ENCODE measurements around the gene SLC35F5. TPM values are rescaled to one million over a fixed set of nuclear protein-coding genes. Genes with fewer than 3 reads are reported as not detected.
A peak's percentile ranks its signal among the peaks of the same experiment; 100 is the strongest.
"Not testable (repeated sequence)": the region's sequence is repeated elsewhere in the genome, so short reads cannot be mapped to it uniquely, and the experiment has no call there.

SLC35F5 gene
- polyA plus RNA-seq, 4 donors = 86.1 to 146 (median 130) TPM

DNA sequence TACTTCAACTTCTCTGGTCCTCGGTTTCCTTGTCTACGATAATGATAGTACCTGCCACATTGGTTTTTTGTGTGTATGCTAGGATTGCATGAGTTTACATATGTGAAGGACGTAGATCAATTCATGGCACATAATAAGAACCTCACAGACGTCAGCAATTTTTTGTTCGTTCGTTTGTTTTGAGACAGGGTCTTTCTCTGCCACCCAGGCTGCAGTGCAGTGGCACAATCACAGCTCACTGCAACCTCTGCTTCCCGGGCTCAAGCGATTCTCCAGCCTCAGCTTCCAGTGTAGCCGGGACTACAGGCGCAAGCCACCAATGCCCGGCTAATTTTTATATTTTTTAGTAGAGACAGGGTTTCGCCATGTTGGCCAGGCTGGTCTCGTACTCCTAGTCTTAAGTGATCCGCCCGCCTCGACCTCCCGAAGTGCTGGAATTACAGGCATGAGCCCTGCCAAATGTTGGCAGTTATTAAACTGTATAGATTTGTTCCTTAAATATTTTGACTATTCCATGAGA is 756 bp upstream of the SLC35F5 start:
- no peak for DNase-seq (ENCODE audit: low read depth in 4 of 4, low spot score in 3 of 4)

DNA sequence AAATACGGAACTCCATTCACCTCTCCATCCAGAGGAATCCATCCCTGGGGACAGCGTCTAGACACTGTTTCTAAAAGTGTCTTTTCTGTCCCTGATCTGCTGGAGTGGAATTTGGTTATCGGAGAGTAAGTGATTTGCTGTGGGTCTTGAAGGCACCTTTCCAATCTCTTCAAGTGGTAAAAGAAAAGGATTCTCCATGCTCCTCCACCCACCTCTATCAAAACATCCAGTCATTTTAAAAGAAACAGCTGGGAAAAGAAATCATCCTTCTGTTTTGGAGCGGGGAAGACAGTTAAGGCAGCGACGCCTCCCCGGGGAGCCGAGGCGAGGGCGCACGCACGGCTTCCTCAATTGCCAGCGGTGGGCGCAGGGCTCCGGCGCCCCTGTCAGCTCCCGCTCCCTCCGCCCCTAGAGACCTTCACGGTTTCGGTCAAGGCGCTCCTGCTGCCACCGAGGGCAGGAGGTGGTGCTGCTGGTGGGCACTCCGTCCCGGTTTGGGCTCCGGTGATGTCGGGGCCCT is 547 bp downstream of the SLC35F5 start:
- DNase-seq (ENCODE audit: low read depth in 4 of 4, low spot score in 3 of 4) = peak in 2 of 4 donors; percentile 31 to 35

DNA sequence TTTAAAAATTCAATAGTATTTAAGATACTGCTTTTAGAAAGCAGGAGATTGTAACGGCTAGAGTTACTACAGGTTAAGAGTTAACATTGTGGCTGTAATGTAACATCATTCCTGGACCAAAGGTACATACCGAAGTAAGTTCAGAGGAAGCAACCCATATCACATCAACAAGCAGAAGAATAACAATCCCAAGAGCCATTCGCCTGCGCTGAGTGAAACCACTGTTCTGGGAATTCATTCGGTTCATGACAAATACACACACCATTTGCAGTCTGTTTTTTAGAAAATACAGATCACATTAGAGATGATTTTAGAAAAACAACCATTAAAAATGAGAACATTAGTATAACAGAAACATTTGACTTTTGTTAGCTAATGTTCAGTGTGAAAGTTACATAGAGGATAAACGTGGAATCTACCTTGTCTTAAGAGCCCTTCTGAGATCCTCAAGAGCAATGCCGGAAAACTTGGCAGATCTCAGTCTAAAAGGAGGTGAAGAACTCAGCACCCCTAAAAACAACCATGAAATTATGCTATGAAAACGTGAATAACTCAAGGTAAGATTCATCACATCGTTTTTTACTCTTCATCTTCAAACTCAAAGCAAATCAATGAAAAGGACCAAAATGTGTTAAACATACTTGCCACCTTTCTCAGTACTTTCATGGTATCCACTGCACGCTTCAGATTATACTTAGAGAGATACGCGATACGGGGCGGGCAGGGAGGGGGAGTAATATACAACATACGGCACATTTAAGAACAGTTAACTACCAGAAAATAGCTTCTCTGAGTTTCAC is 1.2 kb downstream of the SLC35F5 start:
- DNase-seq (ENCODE audit: low read depth in 4 of 4, low spot score in 3 of 4) = peak in 1 of 4 donors; percentile 6

DNA sequence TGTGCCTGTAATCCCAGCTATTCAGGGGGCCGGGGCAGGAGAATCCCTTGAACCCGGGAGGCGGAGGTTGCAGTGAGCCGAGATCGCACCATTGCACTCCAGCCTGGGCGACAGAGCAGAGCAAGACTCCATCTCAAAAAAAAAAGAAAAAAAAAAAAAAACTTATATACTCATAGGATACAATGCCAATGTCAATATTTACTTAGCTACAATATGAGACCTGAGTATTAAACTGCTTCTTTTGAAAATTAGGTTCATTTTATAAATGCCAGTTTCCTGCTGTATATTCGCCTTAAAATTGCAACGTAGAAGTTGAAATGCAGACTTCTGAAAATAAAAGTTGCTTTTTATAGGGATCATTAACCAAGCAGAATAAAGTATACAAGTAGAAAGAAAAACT is 2.3 kb downstream of the SLC35F5 start:
- no peak for DNase-seq (ENCODE audit: low read depth in 4 of 4, low spot score in 3 of 4)

DNA sequence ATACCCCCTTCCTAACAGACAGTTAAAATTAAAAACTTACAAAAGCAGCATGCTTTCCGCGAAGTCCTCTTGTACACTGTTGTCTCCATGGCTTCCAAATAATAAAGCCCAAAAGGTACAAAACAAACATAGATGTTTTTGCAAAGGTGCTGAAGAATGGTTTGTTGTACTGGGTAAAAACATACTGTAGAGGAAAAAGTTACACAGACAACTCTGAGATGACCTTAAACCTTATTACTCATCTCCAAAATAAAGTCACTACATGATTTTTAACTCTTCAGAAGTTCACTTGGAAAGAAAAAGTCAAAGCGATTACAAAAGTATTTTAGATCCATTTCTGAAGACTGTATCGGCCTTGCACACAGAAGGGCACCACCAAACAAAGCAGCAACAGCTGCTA is 6.1 kb downstream of the SLC35F5 start:
- no peak for DNase-seq (ENCODE audit: low read depth in 4 of 4, low spot score in 3 of 4)

DNA sequence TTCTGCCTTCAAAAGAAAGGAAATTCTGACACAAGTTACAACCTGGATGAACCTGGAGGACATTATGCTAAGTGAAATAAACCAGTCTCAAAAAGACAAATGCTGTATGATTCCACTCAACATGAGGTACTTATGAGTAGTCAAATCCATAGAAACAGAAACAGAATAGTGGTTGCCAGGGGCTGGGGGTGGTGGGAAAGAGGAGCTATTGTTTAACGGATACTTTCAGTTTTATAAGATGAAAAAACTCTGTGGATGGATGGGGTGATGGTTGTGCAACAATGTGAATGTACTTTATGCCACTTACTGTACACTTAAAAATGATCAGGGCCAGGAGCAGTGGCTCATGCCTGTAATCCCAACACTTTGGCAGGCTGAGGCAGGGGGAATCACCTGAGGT is 15.4 kb downstream of the SLC35F5 start:
- DNase-seq (ENCODE audit: low read depth in 4 of 4, low spot score in 3 of 4) = no peak

DNA sequence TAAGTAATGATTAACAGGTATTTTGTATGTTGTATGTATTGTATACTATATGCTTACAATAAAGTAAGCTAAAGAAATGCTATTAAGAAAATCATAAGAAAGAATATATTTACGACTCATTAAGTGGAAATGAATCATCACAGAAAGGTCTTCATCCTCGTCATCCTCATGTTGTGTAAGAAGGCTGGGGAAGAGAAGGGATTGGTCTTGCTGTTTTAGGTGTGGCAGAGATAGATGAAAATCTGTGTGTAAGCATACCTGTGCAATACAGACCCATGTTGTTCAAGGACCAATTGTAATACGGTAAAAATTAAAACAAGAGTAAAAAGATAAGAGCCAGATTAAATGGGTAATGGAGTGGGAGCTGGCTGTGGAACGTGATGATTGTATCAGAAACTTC is 16.6 kb downstream of the SLC35F5 start:
- no peak for DNase-seq (ENCODE audit: low read depth in 4 of 4, low spot score in 3 of 4)

DNA sequence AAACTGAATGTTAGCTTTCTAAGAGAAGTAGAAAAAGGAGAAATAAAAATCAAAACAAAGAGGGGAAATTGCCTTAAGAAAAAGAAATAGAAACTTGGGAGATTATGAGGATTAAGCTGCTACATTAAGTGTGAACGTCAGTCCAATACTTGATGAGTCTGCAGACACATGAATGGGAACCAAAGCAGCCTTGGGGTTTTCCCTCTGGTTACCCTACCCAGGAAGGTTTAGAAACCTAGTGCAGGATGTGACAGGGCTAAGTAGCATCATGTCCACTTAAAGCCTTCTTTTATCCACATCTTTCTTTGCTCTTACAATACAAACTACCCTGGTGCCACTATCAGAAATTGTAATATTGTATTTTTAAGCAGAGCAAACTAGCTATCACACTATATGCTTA is 22.3 kb downstream of the SLC35F5 start:
- DNase-seq (ENCODE audit: low read depth in 4 of 4, low spot score in 3 of 4) = no peak

DNA sequence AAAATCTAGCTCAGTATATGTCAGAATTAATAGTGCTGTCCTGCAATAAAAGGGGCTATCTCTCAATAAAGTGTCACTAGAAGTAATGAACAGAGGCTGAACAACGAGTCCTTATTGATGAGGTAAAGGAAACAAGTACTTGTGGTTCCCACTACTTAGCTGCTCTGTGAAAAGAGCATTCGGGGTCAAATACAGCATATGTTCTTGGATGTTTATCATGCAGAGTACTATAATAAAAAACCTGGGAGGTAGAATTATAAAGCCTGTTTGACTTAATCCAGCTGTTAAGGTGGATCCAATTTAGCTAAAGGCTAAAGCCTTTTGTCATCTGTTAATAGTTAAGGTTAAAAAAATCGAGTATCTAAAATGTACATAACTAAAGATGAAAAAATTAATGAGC is 32.4 kb downstream of the SLC35F5 start:
- no peak for DNase-seq (ENCODE audit: low read depth in 4 of 4, low spot score in 3 of 4)

- no peak for DNase-seq (ENCODE audit: low read depth in 4 of 4, low spot score in 3 of 4)
Measured at GRCh38 chr2:113723411-113723810, 33.0 kb downstream of the SLC35F5 start.

- DNase-seq (ENCODE audit: low read depth in 4 of 4, low spot score in 3 of 4) = no peak
Measured at GRCh38 chr2:113720167-113720566, 36.3 kb downstream of the SLC35F5 start.

GRCh38 chr2:113716291-113716690 is 40.2 kb downstream of the SLC35F5 start:
- no peak for DNase-seq (ENCODE audit: low read depth in 4 of 4, low spot score in 3 of 4)

GRCh38 chr2:113712941-113713340 is 43.5 kb downstream of the SLC35F5 start:
- no peak for DNase-seq (ENCODE audit: low read depth in 4 of 4, low spot score in 3 of 4)

GRCh38 chr2:113711851-113712250 is 44.6 kb downstream of the SLC35F5 start:
- peak; percentile 18 to 63 (median 37) for DNase-seq (ENCODE audit: low read depth in 4 of 4, low spot score in 3 of 4)

GRCh38 chr2:113709022-113709421 is 47.4 kb downstream of the SLC35F5 start:
- no peak for DNase-seq (ENCODE audit: low read depth in 4 of 4, low spot score in 3 of 4)

- no peak for DNase-seq (ENCODE audit: low read depth in 4 of 4, low spot score in 3 of 4)
Measured at GRCh38 chr2:113707106-113707505, 49.3 kb downstream of the SLC35F5 start.

- no peak for DNase-seq (ENCODE audit: low read depth in 4 of 4, low spot score in 3 of 4)
Measured at GRCh38 chr2:113705982-113706523, 50.4 kb downstream of the SLC35F5 start.

- DNase-seq (ENCODE audit: low read depth in 4 of 4, low spot score in 3 of 4) = not testable (repeated sequence)
Measured at GRCh38 chr2:113704300-113704993, 52.0 kb downstream of the SLC35F5 start.

GRCh38 chr2:113703386-113704299 is 52.8 kb downstream of the SLC35F5 start:
- peak; percentile 20 to 46 (median 40) for DNase-seq (ENCODE audit: low read depth in 4 of 4, low spot score in 3 of 4)

- DNase-seq (ENCODE audit: low read depth in 4 of 4, low spot score in 3 of 4) = no peak
Measured at GRCh38 chr2:113700186-113700841, 56.1 kb downstream of the SLC35F5 start.
